Glutamatergic neuron (in vitro differentiated cells): ENCODE data around the gene SEL1L2. TPM values are rescaled to one million over a fixed set of nuclear protein-coding genes. Genes with fewer than 3 reads are reported as not detected.
A peak's percentile ranks its signal among the peaks of the same experiment; 100 is the strongest.

Source experiments
- DNase-seq: peaks from one replicate; pipeline ENCODE4 v3.0.0; 2022
- H3K27ac Mint-ChIP-seq: one replicate; pipeline ENCODE4 v1.8.0; 2020; ENCODE audit warnings: mild to moderate bottlenecking, mixed read lengths, inconsistent platforms; ENCODE audit not compliant: unreplicated experiment
- H3K27me3 Mint-ChIP-seq: one replicate; pipeline ENCODE4 v1.8.0; 2020; ENCODE audit warnings: mild to moderate bottlenecking, moderate library complexity, mixed read lengths, inconsistent platforms; ENCODE audit not compliant: unreplicated experiment
- H3K36me3 Mint-ChIP-seq: one replicate; pipeline ENCODE4 v1.8.0; 2020; ENCODE audit warnings: mild to moderate bottlenecking, mixed read lengths, inconsistent platforms; ENCODE audit not compliant: unreplicated experiment
- H3K4me1 Mint-ChIP-seq: one replicate; pipeline ENCODE4 v1.8.0; 2020; ENCODE audit warnings: mild to moderate bottlenecking, low read depth, mixed read lengths, inconsistent platforms; ENCODE audit not compliant: unreplicated experiment
- H3K4me3 Mint-ChIP-seq: one replicate; pipeline ENCODE4 v1.8.0; 2020; ENCODE audit warnings: mild to moderate bottlenecking, mixed read lengths, inconsistent platforms; ENCODE audit not compliant: unreplicated experiment
- H3K9me3 Mint-ChIP-seq: one replicate; pipeline ENCODE4 v1.8.0; 2020; ENCODE audit warnings: mild to moderate bottlenecking, moderate library complexity, mixed read lengths, inconsistent platforms; ENCODE audit not compliant: unreplicated experiment
- CTCF ChIP-seq: fragments of 200-600 bp; sonication (generic); IDR thresholded peaks from one replicate; pipeline ENCODE4 v1.5.0; 2021; ENCODE audit not compliant: partially characterized antibody, unreplicated experiment
- total RNA-seq: library from RNA; stranded (reverse); fragmentation: NEBNext Ultra II Directional; extraction: Animal tissue kit (Norgen Biotek cat#: 25700); gene quantifications from one replicate; pipeline ENCODE4 v1.2.1, GENCODE V29; 2021; ENCODE audit not compliant: unreplicated experiment

The SEL1L2 gene
- total RNA-seq, 1 donor from 2014 or later = not detected

- Mint-ChIP-seq H3K4me3 (no peak overlapping the region), H3K27ac (no peak overlapping the region), H3K27me3 (no peaks in the 10 kb centered on the region), H3K4me1 (no peaks in the 10 kb centered on the region), H3K36me3 (no peaks in the 10 kb centered on the region), H3K9me3 (no peaks in the 10 kb centered on the region)
- DNase-seq = no peak
- TF ChIP-seq CTCF = no peak
Measured at GRCh38 chr20:13813910-13814309, 176.5 kb downstream of the SEL1L2 start.

- Mint-ChIP-seq H3K4me1 (no peaks in the 10 kb centered on the region), H3K9me3 (no peaks in the 10 kb centered on the region), H3K4me3 (no peak overlapping the region), H3K36me3 (no peaks in the 10 kb centered on the region), H3K27ac (no peak overlapping the region), H3K27me3 (no peaks in the 10 kb centered on the region)
- DNase-seq = no peak
- no peak for TF ChIP-seq CTCF
Measured at GRCh38 chr20:13810446-13810845, 180.0 kb downstream of the SEL1L2 start.

GRCh38 chr20:13809855-13810254 is 180.6 kb downstream of the SEL1L2 start:
- Mint-ChIP-seq H3K9me3 (no peaks in the 10 kb centered on the region), H3K27me3 (no peaks in the 10 kb centered on the region), H3K4me3 (no peak overlapping the region), H3K27ac (no peak overlapping the region), H3K36me3 (no peaks in the 10 kb centered on the region), H3K4me1 (no peaks in the 10 kb centered on the region)
- no peak for DNase-seq
- TF ChIP-seq CTCF = no peak

GRCh38 chr20:13809373-13809772 is 181.0 kb downstream of the SEL1L2 start:
- Mint-ChIP-seq H3K27ac (no peak overlapping the region), H3K4me3 (no peak overlapping the region), H3K36me3 (no peaks in the 10 kb centered on the region), H3K4me1 (no peaks in the 10 kb centered on the region), H3K27me3 (no peaks in the 10 kb centered on the region), H3K9me3 (no peaks in the 10 kb centered on the region)
- no peak for DNase-seq
- TF ChIP-seq CTCF = no peak

- Mint-ChIP-seq H3K4me3 (no peak overlapping the region), H3K9me3 (no peaks in the 10 kb centered on the region), H3K4me1 (peaks cover 4% of the 10 kb centered on the region), H3K27ac (peak overlapping the region; percentile 65), H3K36me3 (peaks cover 4% of the 10 kb centered on the region), H3K27me3 (peaks cover 3% of the 10 kb centered on the region)
- TF ChIP-seq CTCF = no peak
- peak; percentile 40 for DNase-seq
Measured at GRCh38 chr20:13800728-13801134, 189.7 kb downstream of the SEL1L2 start.
